Activated CD8-positive, alpha-beta memory T cell treated with anti-CD3 and anti-CD28 coated beads, Interleukin-2, amount 50 U/mL, for 24 hours (primary cell): ENCODE measurements around the gene MAB21L2.

Source experiments
- DNase-seq: peaks from one replicate; pipeline ENCODE4 v3.0.0-alpha.2; 2020; ENCODE audit errors: extremely low read depth

Gene MAB21L2

DNA sequence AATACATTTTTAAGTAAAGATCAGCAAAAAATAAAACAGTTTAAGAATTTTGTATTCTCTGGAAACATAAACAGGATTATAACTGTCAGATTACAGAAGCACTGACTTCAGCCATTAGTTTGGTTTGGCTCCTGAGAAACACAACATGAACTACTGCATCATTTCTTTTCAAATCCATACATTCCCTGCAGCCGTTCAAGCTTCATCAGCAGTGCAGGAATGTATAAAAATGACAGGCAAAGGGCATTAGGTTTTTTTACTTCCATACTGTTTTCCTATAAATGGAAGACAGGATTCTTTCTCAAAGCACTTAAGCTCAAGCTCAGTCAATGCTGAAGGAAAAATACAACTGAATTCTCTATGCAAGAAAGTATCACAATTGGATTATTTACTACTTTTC, 4.2 kb upstream of the MAB21L2 start:
- DNase-seq: no peak

DNA sequence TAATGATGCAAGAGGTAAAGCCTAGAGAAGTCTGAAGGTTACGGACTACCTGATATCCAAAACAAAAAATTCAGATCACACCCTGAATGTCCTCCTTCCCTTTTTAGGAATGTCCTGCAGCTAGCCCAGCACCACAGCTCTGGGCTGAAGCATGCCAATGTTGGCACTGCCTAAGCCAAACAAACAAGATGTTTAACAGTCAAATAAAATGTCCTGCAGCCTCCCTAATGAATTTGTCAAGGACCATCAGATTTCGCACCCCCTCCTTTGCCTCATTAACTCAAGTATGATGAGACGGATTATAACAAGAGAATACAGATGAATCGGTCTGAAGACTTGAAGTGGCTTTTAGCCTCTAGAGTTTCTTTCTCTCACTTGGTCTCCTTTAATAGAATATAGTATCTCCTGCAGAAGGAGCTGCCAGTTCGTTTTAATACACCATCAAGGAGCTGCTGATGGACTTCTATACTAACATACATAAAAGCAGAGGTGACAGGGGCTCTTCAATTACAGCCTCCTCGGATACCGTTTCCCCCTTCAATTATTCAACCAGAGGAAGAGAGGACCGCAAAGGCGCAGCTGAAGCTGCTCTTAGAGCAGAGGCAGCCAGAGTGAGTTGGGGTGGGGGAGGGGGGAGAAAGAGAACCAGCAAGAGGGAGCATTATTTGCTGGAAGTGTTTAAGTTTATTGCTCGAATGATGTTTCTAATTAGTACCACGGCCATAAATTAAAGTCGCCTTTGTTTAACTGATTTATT, 3.0 kb upstream of the MAB21L2 start:
- no peak for DNase-seq

GRCh38 chr4:150579551-150580234, 2.3 kb upstream of the MAB21L2 start:
- no peak for DNase-seq

DNA sequence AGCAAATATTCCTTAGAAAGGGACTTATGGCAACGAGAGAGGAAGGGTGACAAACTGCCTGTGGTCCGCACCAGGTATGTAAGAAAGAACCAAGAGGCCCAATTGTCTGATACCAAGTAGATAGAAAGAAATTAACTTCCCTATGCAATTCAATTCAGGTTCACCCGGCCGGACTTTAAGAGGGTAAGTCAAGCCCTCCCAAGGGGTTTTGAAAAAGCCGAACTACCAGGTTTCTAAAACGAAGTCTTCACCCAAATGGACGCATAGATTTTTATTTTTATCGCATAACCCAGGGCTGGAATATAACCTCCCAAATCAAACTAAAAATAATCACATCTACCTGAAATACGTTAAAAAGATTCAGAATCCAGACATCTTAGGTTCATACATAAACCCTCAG, 1.6 kb upstream of the MAB21L2 start:
- no peak for DNase-seq

- DNase-seq: no peak
Observed at GRCh38 chr4:150581056-150581605, 820 bp upstream of the MAB21L2 start.

DNA sequence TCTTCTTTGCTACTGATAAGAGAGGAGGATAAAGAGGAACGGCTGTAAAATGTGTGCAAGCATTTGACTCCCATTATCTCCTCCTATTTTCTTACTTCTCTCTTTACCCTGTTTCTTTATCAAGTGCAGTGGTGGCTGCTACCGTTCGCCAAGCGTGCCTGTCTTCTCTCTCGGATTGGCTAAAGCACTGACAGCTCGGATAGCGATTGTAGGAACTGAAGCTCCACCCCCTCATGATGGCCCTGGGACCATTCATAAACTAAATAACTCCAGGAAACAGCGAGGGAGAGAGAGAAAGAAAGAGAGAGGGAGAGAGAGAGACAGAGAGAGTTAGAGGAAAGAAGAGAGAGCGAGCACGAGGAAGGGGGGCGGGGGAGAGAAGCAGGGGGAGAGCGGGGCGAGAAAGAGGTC, 305 bp upstream of the MAB21L2 start:
- no peak for DNase-seq

GRCh38 chr4:150582873-150583286, 929 bp downstream of the MAB21L2 start:
- DNase-seq: no peak

GRCh38 chr4:150583287-150584110, 1.5 kb downstream of the MAB21L2 start:
- no peak for DNase-seq

- no peak for DNase-seq
Observed at GRCh38 chr4:150584111-150584915, 2.4 kb downstream of the MAB21L2 start.

DNA sequence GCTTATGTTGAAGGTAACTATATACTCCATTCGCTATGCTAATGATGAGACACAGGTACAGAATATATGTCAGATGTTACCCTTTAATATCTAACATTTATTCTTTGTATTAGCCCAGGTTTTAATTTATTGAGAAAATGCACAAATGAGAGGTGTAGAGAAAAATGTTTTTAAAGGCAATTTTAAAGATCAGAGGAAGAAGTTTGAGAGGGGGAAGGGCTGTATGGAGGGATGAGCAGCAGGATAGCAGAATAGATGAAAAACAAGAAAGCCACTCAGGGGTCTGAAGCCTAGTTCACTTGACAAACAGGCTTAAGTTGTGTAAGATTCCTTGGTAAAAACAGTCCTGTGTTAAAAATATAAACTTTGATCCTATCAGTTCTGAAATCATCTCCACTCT, 3.7 kb downstream of the MAB21L2 start:
- no peak for DNase-seq

DNA sequence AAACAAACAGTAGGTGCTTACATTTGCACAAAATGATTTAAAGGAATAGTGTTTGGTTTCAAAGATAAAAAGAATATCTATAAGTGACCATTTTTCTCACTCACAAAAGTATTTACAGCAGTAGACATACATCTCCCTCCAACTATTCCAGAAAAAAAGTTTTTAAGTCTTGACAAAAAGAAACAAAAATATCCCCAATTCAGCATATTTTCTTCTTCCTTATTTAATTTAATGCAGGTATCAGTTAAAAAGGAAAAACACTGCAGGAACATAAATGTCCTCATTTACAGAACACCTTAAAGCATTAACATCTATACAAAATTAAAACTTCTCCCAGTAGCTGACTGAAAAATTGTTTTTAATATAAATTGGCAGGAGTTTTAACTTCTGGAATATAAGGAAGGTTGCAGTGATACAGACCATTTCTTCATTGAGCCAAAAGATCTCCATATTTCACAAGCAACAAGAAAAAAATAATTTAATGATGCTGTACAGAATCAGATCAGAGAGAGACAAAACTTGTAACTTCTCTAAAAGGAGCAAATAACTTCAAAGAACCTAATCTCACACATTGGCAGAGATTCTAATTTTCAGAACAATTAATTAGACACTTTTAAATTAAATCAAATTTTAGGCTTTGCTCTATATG, 4.3 kb downstream of the MAB21L2 start:
- DNase-seq: no peak

- DNase-seq: no peak
Observed at GRCh38 chr4:150588316-150588715, 6.4 kb downstream of the MAB21L2 start.

DNA sequence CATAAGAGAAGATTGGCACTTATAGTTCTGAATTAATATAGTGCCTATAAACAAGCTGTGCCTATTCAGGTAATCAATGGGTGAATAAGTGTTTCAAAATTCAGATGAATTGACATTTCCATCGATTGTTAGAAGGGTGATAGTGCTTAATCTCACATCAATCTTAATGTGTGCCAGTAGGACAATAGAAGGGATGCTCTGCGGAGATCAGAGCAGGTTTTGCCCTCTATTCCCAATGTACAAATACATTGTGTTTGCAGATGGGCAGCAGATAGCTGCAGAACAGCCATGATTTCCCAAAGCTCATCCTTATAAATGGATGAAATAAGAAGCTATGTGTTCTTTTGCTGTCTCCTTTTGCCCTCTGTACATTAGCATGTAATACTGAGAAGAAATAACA, 7.2 kb downstream of the MAB21L2 start:
- DNase-seq: no peak

- no peak for DNase-seq
Observed at GRCh38 chr4:150590631-150591030, 8.7 kb downstream of the MAB21L2 start.

DNA sequence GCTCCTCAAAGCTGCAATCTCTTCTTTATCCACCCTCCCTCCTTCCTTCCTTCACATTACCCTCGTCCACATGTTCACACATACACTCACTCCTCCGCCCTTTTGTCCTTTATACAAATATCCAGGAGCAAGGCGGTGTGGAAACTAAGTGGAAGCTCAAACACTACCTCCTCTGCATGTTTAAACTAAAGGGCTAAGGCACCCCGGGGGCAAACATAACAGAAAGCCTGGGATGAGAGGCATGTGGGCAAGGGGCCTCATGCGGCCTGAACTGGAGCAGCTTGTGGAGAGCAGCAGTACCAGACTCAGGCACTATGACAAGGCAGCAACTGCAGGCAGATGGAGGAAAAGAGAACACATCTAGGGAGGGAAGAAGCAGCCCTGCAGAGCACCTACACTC, 9.5 kb downstream of the MAB21L2 start:
- no peak for DNase-seq

DNA sequence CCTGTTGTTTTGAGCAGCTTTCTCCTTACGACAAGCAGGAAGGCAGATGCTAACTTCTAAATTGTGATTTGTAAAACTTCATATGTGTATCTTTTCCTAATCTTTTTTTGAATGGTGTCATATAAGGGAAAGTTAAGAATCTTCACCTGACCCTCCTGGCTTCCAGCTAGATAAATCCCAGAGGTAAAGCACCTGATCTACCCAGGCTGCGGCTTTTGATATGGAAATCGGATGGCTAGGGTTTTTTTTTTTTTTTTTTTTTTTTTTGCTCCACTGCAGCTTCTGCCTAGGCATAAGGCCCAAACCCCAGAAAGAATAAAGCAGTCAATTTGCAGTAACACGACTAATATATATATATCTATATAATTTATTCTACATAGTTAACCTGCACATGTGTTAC, 10.0 kb downstream of the MAB21L2 start:
- DNase-seq: no peak

- no peak for DNase-seq
Observed at GRCh38 chr4:150593996-150594395, 12.0 kb downstream of the MAB21L2 start.

DNA sequence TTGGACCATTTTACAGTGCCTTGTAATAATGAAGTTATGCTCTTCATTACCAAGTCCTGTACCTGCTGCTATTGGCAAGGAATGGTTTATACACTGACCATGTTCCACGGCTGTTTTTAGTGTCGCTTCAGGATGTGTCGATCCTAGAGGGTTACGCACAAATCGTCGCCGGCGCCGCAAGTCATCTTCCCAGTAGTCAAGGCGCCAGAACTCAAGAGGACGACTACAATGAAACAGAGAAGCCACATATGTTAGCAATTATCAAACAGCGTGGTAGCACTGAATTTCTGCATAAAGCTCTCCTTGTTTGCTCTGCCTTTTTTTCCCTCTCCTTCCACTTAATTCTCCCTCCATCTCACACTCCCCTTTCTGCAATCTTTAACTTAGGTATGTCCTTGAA, 17.0 kb downstream of the MAB21L2 start:
- no peak for DNase-seq

DNA sequence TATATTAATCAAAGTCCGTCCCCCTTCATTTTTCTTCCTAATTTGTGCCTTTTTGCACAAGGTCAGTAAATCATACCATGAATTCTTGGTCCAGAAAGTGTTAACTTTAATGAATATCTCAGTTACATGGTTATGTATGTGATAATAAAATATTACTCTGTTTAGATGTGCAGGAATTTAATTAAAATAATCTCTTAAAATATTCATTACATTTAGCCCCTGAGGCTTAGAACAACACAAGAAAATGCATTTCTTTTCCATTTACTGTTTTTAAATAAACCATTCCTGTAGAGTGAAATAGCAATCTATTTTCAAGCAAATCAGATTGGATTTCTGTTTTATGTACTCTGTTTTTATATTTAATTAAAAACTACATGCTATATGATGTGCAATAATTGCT, 17.6 kb downstream of the MAB21L2 start:
- DNase-seq: no peak

DNA sequence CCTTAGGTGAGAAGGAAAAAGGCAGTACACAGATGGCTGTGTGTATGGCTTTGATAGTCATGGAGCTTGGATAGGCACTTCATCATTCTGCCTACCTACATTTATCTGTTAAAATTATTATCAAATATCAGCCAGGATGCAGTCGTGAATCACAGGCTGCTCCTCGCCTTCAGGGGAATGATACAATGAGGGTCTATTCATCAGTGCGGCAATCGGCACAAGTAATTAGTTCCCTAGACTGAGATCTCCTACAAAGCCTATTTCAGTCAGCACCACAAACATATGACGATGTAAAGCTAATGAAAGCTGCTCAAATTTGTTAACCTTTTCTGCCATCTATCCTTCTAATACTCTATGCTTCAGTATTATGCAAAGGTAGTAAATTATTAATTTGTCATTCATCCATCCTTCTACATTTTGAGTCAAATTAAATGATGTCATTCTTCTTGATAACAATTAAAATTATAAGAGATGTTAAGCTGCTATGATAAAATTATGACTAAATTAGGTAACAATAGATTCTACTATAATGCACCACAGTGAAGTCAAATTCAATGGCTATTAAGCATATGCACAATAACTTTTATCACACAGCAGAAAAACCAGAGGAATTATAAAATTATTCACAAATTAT, 19.0 kb downstream of the MAB21L2 start:
- DNase-seq: no peak

DNA sequence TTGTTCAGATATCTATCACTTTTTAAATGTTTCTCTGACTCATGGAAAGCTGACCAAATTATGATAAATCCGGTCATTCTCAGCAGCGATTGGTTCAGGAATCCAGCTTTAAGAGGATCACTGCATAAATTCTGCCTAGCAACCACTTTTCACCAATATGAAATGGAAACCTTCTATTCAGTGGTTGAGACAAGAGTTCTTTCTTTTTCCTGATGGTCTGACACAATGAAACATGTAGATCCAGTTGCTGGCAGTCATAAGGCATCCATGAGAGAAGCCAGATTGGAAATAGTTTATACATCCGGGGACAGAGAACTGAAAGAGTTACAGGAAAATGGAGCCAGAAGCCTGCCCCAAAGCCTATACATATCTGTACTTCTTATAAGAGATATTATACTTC, 27.2 kb downstream of the MAB21L2 start:
- DNase-seq: no peak
